Mesenteric fat pad (tissue), 1 donor: ENCODE data around the gene DNAJB6. TPM values are rescaled to one million over a fixed set of nuclear protein-coding genes. Genes with fewer than 3 reads are reported as not detected.
A peak's percentile ranks its signal among the peaks of the same experiment; 100 is the strongest.

Experiments used
- DNase-seq: peaks from one replicate; pipeline ENCODE4 v3.0.0-alpha.2; 2020; ENCODE audit warnings: low spot score
- total RNA-seq: library from RNA; stranded (reverse); fragmentation: NEBNext Ultra II Directional; extraction: Animal tissue kit (Norgen Biotek cat#: 25700); gene quantifications from one replicate; pipeline ENCODE4 v1.2.1, GENCODE V29; 2021
- donor health status: DM: yes; HTN: yes; CAD: no.

Gene DNAJB6
- total RNA-seq, 1 donor from 2014 or later = 110 TPM

DNA sequence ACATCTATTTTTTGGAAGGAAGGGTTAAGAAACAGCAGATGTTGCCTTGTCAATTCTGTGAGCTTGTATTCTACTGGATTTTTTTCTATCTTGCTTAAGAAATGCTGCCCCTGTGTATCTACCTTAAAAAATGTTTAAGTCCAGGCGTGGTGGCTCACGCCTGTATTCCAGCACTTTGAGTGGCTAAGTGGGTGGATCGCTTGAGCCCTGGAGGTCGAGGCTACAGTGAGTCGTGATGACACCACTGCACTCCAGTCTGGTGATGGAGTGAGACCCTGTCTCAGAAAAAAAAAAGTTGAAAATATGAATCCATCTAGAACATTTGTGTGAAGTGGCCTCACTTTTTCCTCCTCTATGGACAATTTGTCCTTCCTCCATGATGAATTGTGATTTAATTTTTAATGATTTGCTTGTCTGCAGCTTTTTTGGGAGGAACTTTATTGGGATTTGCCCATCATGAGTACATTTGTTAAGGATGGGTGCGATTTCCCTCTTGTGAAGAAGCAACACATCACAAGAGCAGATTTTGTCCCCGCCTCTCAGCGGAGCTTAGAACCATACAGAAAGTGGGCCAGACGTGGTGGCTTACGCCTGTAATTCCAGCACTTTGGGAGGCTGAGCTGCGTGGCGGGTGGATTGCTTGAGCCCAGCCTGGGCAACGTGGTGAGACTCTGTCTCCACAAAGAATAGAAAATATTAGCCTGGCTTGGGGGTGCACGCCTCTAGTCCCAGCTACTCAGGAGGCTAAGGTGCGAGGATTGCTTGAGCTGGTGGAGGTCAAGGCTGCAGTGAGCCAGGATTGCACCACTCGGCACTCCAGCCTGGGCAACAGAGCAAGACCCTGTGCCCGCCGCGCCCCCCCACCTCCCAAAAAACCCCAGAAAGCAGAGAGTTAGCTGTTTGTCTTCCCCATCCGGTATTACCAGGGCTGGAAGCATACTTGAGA is 57.7 kb downstream of the DNAJB6 start:
- peak; percentile 65 for DNase-seq

DNA sequence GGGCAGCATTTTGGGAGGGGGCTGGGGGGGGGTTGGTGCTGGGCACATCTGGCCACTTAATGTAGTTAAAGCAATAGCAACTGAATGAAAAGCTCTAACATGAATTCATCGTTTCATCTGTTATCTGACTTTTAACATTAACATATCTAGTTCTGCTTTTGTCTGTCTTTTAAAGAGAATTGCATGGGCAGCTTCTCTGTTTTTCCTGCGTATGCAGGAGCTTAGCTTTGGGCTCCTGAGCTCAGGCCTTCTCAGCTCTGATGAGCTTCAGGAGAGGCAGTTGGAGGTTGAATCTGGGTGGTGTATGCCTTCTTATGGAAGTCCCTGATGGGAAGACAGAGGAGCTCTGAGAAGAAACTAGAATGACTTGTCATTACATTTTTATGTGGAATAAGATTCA is 58.4 kb downstream of the DNAJB6 start:
- DNase-seq = no peak

GRCh38 chr7:157396316-157397035 is 59.7 kb downstream of the DNAJB6 start:
- peak; percentile 76 for DNase-seq

GRCh38 chr7:157397036-157397720 is 60.4 kb downstream of the DNAJB6 start:
- peak; percentile 88 for DNase-seq

DNA sequence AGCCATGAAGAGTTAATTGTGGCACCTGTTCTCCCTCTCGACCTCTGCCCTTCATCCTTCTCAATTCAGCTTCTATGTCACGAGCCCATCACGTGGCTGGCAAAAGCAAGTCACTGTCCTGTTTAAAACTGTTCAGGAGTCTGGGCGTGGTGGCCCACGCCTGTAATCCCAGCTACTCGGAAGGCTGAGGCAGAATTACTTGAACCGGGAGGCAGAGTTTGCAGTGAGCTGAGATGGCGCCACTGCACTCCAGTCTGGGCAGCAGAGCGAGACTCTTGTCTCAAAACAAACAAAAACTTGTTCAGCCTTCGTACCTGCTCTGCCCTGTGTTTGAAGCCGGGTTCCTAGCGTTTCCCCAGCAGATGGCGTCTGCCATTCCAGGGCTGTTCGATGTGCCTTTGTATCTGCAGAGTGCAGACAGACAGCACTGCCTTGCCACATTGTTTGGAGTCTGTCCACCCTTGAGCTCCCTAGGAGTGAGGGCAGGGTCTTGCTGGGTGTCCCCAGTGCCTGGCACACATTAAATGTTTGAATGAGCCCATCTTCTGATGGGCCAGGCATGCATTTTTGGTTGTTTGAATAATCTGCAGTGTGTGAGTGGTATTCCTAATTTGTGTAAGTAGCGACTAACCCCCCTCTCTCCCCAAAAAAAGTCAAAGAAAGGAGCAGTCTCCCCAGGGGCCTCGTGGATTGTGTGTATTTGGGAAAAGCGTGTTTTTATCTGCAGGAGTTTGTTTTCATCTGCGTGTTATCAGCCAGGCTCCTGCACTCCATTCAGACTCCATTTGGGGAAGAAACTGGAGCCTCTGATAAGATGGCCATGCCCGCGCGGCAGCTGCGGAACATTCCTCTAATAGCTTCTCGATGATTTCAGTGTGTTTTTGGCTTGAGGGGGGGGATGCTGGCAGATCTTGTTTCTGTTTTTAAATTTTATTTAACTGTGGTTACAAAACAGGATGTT is 61.2 kb downstream of the DNAJB6 start:
- peak; percentile 83 for DNase-seq

DNA sequence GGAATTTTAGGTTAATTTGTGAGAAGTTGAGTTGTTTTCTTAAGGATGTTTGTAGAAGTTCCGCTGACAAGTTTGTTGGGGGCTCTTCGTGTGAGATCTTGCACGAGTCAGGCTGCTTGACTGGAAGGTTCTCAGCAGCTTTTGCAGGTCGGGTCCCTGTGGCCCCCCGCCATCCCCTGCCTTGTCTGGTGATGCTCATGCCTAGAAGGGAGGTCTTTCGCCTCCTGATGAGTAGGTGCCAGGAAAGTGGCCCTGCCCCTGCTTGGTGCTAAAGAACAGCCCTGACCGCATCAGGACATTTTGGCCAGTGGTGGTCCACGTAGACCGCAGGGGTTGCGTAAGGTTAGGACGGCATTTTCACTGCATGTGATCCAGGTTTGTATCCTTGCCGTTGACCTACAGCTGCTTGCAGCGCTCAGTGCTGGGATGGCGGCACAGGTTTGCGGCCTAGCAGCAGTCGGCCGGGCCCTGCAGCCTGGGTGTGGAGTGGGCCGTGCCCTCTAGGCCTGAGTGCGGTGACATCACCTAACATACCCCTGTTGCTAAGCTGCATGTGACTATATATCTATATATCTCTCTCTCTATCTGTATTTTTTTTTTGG is 62.4 kb downstream of the DNAJB6 start:
- peak; percentile 53 for DNase-seq

- peak; percentile 85 for DNase-seq
Measured at GRCh38 chr7:157400171-157400860, 63.5 kb downstream of the DNAJB6 start.

- DNase-seq = peak; percentile 47
Measured at GRCh38 chr7:157401567-157402387, 65.0 kb downstream of the DNAJB6 start.

GRCh38 chr7:157402388-157402703 is 65.5 kb downstream of the DNAJB6 start:
- peak; percentile 82 for DNase-seq

- DNase-seq = peak; percentile 53
Measured at GRCh38 chr7:157402911-157403534, 66.2 kb downstream of the DNAJB6 start.

DNA sequence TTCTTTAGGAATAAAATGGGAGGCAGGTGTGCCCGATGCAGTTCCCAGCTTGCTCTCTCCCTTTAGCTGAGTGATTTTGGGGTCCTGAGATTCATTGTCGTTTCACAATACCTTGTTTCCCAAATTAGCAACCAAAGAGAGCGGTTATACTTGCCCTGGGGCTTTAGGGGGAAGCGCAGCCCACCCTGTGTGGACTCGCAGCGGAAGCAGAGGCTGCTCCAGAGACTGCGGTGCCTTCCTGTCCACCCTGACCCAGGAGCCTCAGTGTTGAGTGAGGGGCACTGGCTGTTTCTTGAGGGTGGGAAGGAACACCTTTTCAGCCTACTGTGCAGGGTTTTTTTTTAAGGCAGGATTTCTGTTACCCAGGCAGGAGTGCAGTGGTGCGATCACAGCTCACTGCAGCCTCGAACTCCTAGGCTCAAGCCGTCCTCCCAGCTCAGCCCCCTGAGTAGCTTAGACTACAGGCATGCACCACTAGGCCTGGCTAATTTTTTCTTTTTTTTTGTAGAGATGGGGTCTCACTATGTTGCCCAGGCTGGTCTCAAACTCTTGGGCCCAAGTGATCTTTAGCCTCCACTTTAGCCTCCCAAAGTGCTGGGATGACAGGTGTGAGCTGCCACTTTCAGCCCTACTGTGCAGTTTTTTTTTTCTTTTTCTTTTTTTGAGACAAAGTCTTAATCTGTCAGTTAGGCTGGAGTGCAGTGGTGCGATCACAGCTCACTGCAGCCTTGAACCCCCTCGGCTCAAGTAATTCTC is 67.0 kb downstream of the DNAJB6 start:
- DNase-seq = peak; percentile 26

DNA sequence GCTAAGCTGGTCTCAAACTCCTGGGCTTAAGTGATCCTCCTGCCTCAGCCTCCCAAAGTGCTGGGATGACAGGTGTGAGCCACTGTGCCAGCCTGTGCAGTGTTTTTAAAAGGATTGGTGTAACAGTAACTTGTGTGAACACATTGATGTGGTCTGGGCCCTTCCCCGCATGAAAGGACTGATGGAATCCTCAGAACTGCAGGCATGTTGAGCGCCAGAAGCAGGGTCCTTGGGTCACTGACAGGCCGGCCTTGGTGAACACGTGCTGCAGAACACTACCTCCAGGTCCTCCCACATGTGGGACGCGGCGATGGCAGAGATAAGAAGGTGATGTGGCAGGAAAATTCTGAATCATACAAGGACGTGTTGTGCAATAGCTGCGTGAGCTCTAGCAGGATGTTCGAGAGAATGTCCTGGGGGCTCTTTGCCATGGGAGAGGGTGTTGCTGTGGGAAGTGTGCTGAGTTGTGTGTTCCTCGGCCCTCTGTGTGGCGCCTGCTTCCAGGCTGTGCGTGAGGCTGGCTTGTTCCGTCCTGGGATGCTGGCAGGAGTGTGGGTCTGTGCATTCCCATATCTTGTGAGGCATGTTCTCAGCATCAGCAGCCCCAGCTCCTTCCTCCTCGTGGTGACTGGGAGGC is 68.2 kb downstream of the DNAJB6 start:
- DNase-seq = peak; percentile 59

GRCh38 chr7:157405501-157405900 is 68.7 kb downstream of the DNAJB6 start:
- DNase-seq = no peak

- DNase-seq = no peak
Measured at GRCh38 chr7:157405914-157406810, 69.4 kb downstream of the DNAJB6 start.

DNA sequence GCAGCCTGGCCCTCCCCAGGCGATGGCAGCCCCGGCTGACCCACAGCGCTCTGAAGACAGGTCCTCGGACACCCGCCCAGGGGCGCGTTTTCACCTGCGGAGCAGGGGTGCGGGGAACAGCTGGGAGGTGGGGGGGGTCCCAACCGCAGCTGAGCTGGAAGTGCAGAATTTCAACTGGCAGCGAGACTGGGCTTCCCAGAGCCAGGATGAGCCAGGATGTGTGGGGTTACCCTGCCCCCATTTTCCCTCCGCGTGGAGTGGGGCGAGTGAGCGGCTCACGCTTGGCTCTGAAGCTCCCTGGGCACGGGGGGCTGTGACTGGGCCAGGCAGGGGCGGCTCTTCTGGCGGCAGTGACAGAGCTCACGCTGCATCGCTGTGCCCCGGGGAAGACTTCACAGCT is 70.2 kb downstream of the DNAJB6 start:
- no peak for DNase-seq
